ENCODE measurements around the gene HMCES. TPM values are rescaled to one million over a fixed set of nuclear protein-coding genes. Genes with fewer than 3 reads are reported as not detected.

HMCES gene
- total RNA-seq, 4 donors from 2014 or later: 24.5 to 39.3 (median 30.6) TPM

GRCh38 chr3:129345971-129346370 lies 67.3 kb downstream of the HMCES start:
- H3K4me1 ChIP-seq: peaks cover 13 to 33% (median 27%) of the 10 kb centered on the region in 4 donors
- DNase-seq (ENCODE audit: extremely low spot score): no peak
- WGBS: 70% methylated on average over 3 of the region's 3 CpGs
- H3K9me3 ChIP-seq: no peaks in the 10 kb centered on the region
- H3K36me3 ChIP-seq: no peaks in the 10 kb centered on the region
- H3K4me3 ChIP-seq: no peak overlapping the region
- TF ChIP-seq POLR2AphosphoS5 (IDR thresholded peaks at IDR 0.05) (no peak), EP300 (IDR thresholded peaks at IDR 0.05) (no peak), CTCF (IDR thresholded peaks at IDR 0.05) (no peak), POLR2A (IDR thresholded peaks at IDR 0.05; ENCODE audit: low read depth) (no peak)
- H3K27ac ChIP-seq (replicated peaks in 1 of 4): no peak overlapping the region
- intact Hi-C loops (cut with DNase I): no loop called here
- H3K27me3 ChIP-seq: peaks cover 0 to 27% (median 1%) of the 10 kb centered on the region in 4 donors

GRCh38 chr3:129346695-129347457 lies 68.2 kb downstream of the HMCES start:
- peaks cover 13 to 33% (median 27%) of the 10 kb centered on the region in 4 donors for H3K4me1 ChIP-seq
- H3K27ac ChIP-seq (replicated peaks in 1 of 4): no peak overlapping the region
- H3K36me3 ChIP-seq: no peaks in the 10 kb centered on the region
- no peak for DNase-seq (ENCODE audit: extremely low spot score)
- no peak overlapping the region for H3K4me3 ChIP-seq
- intact Hi-C loops (cut with DNase I): no loop called here
- no peaks in the 10 kb centered on the region for H3K9me3 ChIP-seq
- WGBS: 39% methylated on average over 10 of the region's 12 CpGs
- H3K27me3 ChIP-seq: peaks cover 0 to 27% (median 1%) of the 10 kb centered on the region in 4 donors
- TF ChIP-seq POLR2AphosphoS5 (IDR thresholded peaks at IDR 0.05) (no peak), CTCF (IDR thresholded peaks at IDR 0.05) (no peak), POLR2A (IDR thresholded peaks at IDR 0.05; ENCODE audit: low read depth) (no peak), EP300 (IDR thresholded peaks at IDR 0.05) (no peak)

- intact Hi-C loops (cut with DNase I): no loop called here
- Histone ChIP-seq H3K9me3 (no peaks in the 10 kb centered on the region), H3K4me1 (peaks cover 14 to 36% (median 29%) of the 10 kb centered on the region in 4 donors), H3K36me3 (no peaks in the 10 kb centered on the region), H3K4me3 (no peak overlapping the region), H3K27ac (replicated peaks in 1 of 4) (no peak overlapping the region), H3K27me3 (peaks cover 0 to 27% (median 1%) of the 10 kb centered on the region in 4 donors)
- 89% methylated on average over 5 of the region's 8 CpGs for WGBS
- TF ChIP-seq EP300 (IDR thresholded peaks at IDR 0.05): no peak
- no peak for TF ChIP-seq POLR2A (IDR thresholded peaks at IDR 0.05; ENCODE audit: low read depth)
- no peak for TF ChIP-seq CTCF (IDR thresholded peaks at IDR 0.05)
- TF ChIP-seq POLR2AphosphoS5 (IDR thresholded peaks at IDR 0.05): no peak
- no peak for DNase-seq (ENCODE audit: extremely low spot score)
Measured at GRCh38 chr3:129347458-129347845, 68.8 kb downstream of the HMCES start.

GRCh38 chr3:129348734-129349133 lies 70.1 kb downstream of the HMCES start:
- Histone ChIP-seq H3K4me1 (peaks cover 22 to 41% (median 28%) of the 10 kb centered on the region in 4 donors), H3K4me3 (no peak overlapping the region), H3K27ac (replicated peaks in 1 of 4) (peak overlapping the region in 1 of 4 donors; percentile 14), H3K36me3 (no peaks in the 10 kb centered on the region), H3K27me3 (peaks cover 0 to 16% (median 1%) of the 10 kb centered on the region in 4 donors), H3K9me3 (no peaks in the 10 kb centered on the region)
- no peak for DNase-seq (ENCODE audit: extremely low spot score)
- WGBS: 94% methylated on average over 3 of the region's 3 CpGs
- intact Hi-C loops (cut with DNase I): no loop called here
- TF ChIP-seq CTCF (IDR thresholded peaks at IDR 0.05): no peak
- TF ChIP-seq POLR2A (IDR thresholded peaks at IDR 0.05; ENCODE audit: low read depth): no peak
